GM12878 (cell line): Measurements from ENCODE around the gene IRAK2.

ENCODE experiments used
- ATF2 ChIP-seq: IDR thresholded peaks from 2 replicates; pipeline ENCODE4 v1.6.1; 2012; ENCODE audit warnings: low read length, inconsistent platforms
- CTCF ChIP-seq, 3 experiments: IDR thresholded peaks in 2 of 3; conservative IDR thresholded peaks in 1 of 3; 2 replicates each; pipeline ENCODE4 v1.5.1; 2011; ENCODE audit warnings: low read depth in 3 of 3, low read length in 3 of 3, mild to moderate bottlenecking in 3 of 3, control low read depth in 2 of 3, moderate library complexity in 2 of 3, inconsistent platforms in 1 of 3, mixed read lengths in 1 of 3; ENCODE audit not compliant: control insufficient read depth in 2 of 3, insufficient read depth in 1 of 3; ENCODE audit errors: extremely low read depth in 1 of 3

GRCh38 chr3:10240799-10241198 is 76.1 kb downstream of the IRAK2 start:
- TF ChIP-seq CTCF (IDR thresholded peaks at IDR 0.05 in 2 of 3, conservative IDR thresholded peaks at IDR 0.05 in 1 of 3; ENCODE audit: control insufficient read depth in 2 of 3, extremely low read depth in 1 of 3, insufficient read depth in 1 of 3, low read depth in 3 of 3, low read length in 3 of 3) (no peak), ATF2 (no peak)
